ENCODE results near the gene ADAMTS12. TPM values are rescaled to one million over a fixed set of nuclear protein-coding genes. Genes with fewer than 3 reads are reported as not detected.
A peak's percentile ranks its signal among the peaks of the same experiment; 100 is the strongest.

Gene ADAMTS12
- total RNA-seq, 4 donors from 2014 or later, result 0.60 to 4.1 (median 1.3) TPM

DNA sequence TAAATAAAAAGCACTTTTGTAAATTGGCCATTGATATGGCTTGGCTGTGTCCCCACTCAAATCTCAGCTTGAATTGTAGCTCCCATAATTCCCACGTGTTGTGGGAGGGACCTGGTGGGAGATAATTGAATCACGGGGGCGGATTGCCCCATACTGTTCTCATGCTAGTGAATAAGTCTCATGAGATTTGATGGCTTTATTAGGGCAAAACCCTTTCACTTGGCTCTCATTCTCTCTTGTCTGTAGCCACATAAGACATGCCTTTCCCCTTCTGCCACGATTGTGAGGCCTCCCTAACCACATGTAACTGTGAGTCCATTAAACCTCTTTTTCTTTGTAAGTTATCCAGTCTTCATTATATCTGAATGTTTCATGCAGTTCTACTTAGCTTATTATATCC is 297.8 kb downstream of the ADAMTS12 start:
- Histone ChIP-seq H3K4me1 (no peaks in the 10 kb centered on the region), H3K27ac (no peak overlapping the region), H3K9me3 (no peaks in the 10 kb centered on the region), H3K36me3 (no peaks in the 10 kb centered on the region), H3K4me3 (no peak overlapping the region), H3K27me3 (no peaks in the 10 kb centered on the region)
- in situ Hi-C loops (cut with MboI; ENCODE audit: low pct_ligation_motif_present in 1 of 4, low pct_unique_long_range_greater_than_20kb in 1 of 4, low sequenced_read_pairs in 3 of 4) (no loop called here), intact Hi-C loops (cut with DNase I; ENCODE audit: low total_unique reads) (no loop called here)
- no peak for DNase-seq
- TF ChIP-seq, protein P1, sequence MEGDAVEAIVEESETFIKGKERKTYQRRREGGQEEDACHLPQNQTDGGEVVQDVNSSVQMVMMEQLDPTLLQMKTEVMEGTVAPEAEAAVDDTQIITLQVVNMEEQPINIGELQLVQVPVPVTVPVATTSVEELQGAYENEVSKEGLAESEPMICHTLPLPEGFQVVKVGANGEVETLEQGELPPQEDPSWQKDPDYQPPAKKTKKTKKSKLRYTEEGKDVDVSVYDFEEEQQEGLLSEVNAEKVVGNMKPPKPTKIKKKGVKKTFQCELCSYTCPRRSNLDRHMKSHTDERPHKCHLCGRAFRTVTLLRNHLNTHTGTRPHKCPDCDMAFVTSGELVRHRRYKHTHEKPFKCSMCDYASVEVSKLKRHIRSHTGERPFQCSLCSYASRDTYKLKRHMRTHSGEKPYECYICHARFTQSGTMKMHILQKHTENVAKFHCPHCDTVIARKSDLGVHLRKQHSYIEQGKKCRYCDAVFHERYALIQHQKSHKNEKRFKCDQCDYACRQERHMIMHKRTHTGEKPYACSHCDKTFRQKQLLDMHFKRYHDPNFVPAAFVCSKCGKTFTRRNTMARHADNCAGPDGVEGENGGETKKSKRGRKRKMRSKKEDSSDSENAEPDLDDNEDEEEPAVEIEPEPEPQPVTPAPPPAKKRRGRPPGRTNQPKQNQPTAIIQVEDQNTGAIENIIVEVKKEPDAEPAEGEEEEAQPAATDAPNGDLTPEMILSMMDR (IDR thresholded peaks at IDR 0.05), result no peak
- TF ChIP-seq POLR2A (IDR thresholded peaks at IDR 0.05), result no peak
- no peak for TF ChIP-seq POLR2AphosphoS5 (IDR thresholded peaks at IDR 0.05)
- TF ChIP-seq EP300 (IDR thresholded peaks at IDR 0.05; ENCODE audit: low read depth), result no peak
- 58 to 65% methylated on average over 2 to 4 of the region's 4 CpGs for WGBS, 2 donors (ENCODE audit: low coverage in 1 of 2)

DNA sequence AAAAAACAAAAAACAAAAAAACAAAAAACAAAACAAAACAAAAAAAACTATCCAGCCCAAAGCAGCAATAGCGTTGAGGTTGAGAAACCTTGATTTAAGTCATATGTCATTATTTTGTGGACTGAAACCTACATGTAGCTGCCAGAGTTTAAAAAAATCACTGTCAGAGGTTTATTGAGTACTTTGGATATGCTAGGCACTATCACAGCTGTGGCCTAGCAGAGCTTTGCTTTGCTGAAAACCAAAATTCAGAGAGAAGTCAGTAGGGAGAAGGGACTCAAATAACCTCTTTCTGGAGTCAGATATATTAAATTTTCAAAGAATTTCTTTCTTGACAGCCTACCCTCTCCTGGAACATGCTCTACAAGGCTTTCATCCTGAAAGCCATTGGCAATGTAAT is 299.5 kb downstream of the ADAMTS12 start:
- no peaks in the 10 kb centered on the region for H3K9me3 ChIP-seq
- no peaks in the 10 kb centered on the region for H3K4me1 ChIP-seq
- intact Hi-C loops (cut with DNase I; ENCODE audit: low total_unique reads), result no loop called here
- no peak for DNase-seq
- in situ Hi-C loops (cut with MboI; ENCODE audit: low pct_ligation_motif_present in 1 of 4, low pct_unique_long_range_greater_than_20kb in 1 of 4, low sequenced_read_pairs in 3 of 4), result no loop called here
- H3K36me3 ChIP-seq, result no peaks in the 10 kb centered on the region
- no peaks in the 10 kb centered on the region for H3K27me3 ChIP-seq
- H3K27ac ChIP-seq, result no peak overlapping the region
- TF ChIP-seq POLR2A (IDR thresholded peaks at IDR 0.05) (no peak), POLR2AphosphoS5 (IDR thresholded peaks at IDR 0.05) (no peak), EP300 (IDR thresholded peaks at IDR 0.05; ENCODE audit: low read depth) (no peak)
- TF ChIP-seq, protein P1 (IDR thresholded peaks at IDR 0.05), result no peak
- no peak overlapping the region for H3K4me3 ChIP-seq
- 88 to 100% methylated on average over 1 of the region's 1 CpG for WGBS, 2 donors (ENCODE audit: low coverage in 1 of 2)

DNA sequence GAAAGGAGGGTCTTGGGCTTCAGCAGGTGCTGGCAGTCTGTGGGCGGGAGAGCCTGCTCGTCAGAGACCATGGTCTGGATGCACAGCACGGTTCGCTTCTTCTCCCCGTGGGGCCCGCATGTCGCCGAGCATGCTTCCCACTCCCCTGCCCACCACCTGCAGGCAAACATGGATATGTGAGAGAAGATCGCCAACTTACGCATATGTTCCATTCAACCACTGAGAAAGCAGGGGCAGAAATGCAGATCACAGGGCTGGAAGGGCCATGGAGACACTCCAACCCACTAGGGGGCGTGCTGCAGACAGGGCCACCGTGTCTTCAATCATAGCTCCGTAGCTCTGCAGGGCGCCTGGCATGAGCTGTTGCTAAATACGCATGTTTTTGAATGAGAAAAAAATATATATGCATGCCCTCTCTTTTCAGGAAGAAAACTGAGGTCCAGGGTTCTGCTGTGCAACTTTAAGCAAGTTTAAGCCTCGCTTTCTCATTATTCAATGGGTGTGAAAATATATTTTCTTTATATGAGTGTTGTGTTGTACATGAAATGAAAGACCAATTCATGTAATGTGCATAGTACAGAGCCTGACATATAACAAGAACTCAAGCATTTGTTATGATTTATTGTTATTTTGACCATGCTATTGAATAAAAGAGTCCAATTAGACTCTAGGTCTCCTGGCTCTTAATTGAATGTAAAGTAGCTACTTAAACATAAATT is 303.0 kb downstream of the ADAMTS12 start:
- DNase-seq, result peak; percentile 22
- intact Hi-C loops (cut with DNase I; ENCODE audit: low total_unique reads), result no loop called here
- TF ChIP-seq POLR2A (IDR thresholded peaks at IDR 0.05) (no peak), POLR2AphosphoS5 (IDR thresholded peaks at IDR 0.05) (no peak), EP300 (IDR thresholded peaks at IDR 0.05; ENCODE audit: low read depth) (no peak)
- TF ChIP-seq, protein P1 (IDR thresholded peaks at IDR 0.05), result peak in 4 of 5 experiments; percentile 13 to 31 (median 20)
- 68 to 73% methylated on average over 1 to 16 of the region's 16 CpGs for whole genome bisulfite sequencing, 2 donors (ENCODE audit: low coverage in 1 of 2)
- in situ Hi-C loops (cut with MboI; ENCODE audit: low pct_ligation_motif_present in 1 of 4, low pct_unique_long_range_greater_than_20kb in 1 of 4, low sequenced_read_pairs in 3 of 4), result no loop called here
- H3K9me3 ChIP-seq, result no peaks in the 10 kb centered on the region
- no peaks in the 10 kb centered on the region for H3K27me3 ChIP-seq
- H3K4me1 ChIP-seq, result no peaks in the 10 kb centered on the region
- no peak overlapping the region for H3K27ac ChIP-seq
- H3K36me3 ChIP-seq, result no peaks in the 10 kb centered on the region
- no peak overlapping the region for H3K4me3 ChIP-seq

DNA sequence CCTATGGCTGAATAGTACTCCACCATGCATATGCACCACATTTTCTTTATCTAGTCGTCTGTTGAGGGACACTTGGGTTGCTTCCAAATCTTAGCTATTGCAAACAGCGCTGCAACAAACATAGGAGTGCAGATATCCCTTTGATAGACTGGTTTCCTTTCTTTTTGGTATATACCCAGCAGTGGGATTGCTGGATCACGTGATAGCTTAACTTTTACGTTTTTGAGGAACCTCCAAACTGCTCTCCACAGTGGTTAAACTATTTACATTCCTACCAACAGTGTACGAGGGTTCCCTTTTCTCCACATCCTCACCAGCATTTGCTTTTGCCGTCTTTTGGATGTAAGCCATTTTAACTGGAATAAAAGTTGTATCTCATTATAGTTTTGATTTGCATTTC is 308.5 kb downstream of the ADAMTS12 start:
- TF ChIP-seq POLR2A (IDR thresholded peaks at IDR 0.05), result no peak
- TF ChIP-seq, protein P1 (IDR thresholded peaks at IDR 0.05), result no peak
- TF ChIP-seq POLR2AphosphoS5 (IDR thresholded peaks at IDR 0.05), result no peak
- TF ChIP-seq EP300 (IDR thresholded peaks at IDR 0.05; ENCODE audit: low read depth), result no peak
- intact Hi-C loops (cut with DNase I; ENCODE audit: low total_unique reads), result no loop called here
- Histone ChIP-seq H3K27ac (no peak overlapping the region), H3K4me1 (no peaks in the 10 kb centered on the region), H3K27me3 (no peaks in the 10 kb centered on the region), H3K4me3 (no peak overlapping the region), H3K36me3 (no peaks in the 10 kb centered on the region), H3K9me3 (no peaks in the 10 kb centered on the region)
- WGBS, 2 donors (ENCODE audit: low coverage in 1 of 2), result 56 to 69% methylated on average over 4 to 6 of the region's 6 CpGs
- in situ Hi-C loops (cut with MboI; ENCODE audit: low pct_ligation_motif_present in 1 of 4, low pct_unique_long_range_greater_than_20kb in 1 of 4, low sequenced_read_pairs in 3 of 4), result no loop called here
- DNase-seq, result no peak

Measured in transverse colon (tissue), 4 donors.